Measurements from ENCODE around the gene C10orf90. TPM values are rescaled to one million over a fixed set of nuclear protein-coding genes. Genes with fewer than 3 reads are reported as not detected.

C10orf90 gene
- total RNA-seq, 4 donors from 2014 or later, result 0.33 to 1.2 (median 1.1) TPM; not detected in 1

- TF ChIP-seq, protein P1, sequence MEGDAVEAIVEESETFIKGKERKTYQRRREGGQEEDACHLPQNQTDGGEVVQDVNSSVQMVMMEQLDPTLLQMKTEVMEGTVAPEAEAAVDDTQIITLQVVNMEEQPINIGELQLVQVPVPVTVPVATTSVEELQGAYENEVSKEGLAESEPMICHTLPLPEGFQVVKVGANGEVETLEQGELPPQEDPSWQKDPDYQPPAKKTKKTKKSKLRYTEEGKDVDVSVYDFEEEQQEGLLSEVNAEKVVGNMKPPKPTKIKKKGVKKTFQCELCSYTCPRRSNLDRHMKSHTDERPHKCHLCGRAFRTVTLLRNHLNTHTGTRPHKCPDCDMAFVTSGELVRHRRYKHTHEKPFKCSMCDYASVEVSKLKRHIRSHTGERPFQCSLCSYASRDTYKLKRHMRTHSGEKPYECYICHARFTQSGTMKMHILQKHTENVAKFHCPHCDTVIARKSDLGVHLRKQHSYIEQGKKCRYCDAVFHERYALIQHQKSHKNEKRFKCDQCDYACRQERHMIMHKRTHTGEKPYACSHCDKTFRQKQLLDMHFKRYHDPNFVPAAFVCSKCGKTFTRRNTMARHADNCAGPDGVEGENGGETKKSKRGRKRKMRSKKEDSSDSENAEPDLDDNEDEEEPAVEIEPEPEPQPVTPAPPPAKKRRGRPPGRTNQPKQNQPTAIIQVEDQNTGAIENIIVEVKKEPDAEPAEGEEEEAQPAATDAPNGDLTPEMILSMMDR (IDR thresholded peaks at IDR 0.05; ENCODE audit: low read depth), result no peak
Observed at GRCh38 chr10:126400641-126401040, 269.9 kb downstream of the C10orf90 start.

GRCh38 chr10:126398924-126399323 is 271.6 kb downstream of the C10orf90 start:
- TF ChIP-seq, protein P1 (IDR thresholded peaks at IDR 0.05; ENCODE audit: low read depth), result no peak

- TF ChIP-seq, protein P1 (IDR thresholded peaks at IDR 0.05; ENCODE audit: low read depth), result no peak
Observed at GRCh38 chr10:126398383-126398743, 272.1 kb downstream of the C10orf90 start.

DNA sequence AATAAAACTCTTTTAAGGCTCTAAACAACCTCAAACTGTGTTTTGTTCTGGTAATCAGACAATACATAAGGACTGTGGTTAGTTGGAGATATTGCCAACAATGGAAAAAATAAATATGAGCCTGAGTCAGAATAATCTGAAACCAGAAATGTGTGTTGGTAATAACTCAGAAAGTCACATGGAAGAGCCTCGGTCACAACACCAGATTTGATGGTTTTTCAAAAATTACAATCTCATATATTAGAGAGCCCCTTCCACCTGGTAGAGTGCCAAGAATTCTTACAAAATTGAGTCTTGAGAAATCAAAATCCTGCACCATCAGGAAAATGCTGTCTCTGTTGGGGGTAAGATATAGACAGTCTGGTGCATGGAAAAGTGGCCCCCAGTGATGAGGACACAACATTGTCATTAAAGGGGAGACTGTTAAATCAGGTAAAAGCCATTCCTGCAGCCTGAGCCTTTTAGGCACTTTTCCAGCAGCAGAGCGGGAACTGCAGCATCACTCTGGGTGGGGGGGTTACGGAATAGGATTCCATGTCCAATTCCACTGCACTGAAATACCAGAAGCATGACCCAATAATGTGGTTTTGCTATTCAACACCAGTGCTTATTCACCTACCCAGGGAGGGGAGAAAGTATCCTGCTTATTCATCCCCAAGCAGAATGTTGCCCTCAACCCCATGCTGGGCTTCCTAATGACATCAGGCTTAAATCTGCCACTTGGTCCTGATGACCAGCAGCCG is 272.7 kb downstream of the C10orf90 start:
- TF ChIP-seq, protein P1 (IDR thresholded peaks at IDR 0.05; ENCODE audit: low read depth), result no peak

DNA sequence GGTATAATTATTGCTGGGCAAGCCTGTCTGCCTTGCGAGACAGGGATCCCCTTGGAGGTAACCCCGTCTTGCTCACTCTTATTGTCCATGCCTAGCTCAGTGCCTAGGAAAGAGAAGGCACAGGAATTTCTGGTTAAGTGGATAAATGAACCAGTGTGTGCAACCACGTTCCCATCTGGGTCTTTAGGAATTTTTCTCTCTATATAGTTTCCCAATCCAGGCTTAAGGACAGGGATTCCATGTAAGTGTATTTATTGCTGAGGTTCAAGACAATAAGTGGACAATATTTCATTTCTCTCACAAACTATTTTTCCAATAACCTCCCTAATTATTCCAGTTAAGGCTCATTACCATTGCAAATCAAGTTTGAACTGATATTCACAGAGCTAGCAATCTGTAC is 273.3 kb downstream of the C10orf90 start:
- TF ChIP-seq, protein P1 (IDR thresholded peaks at IDR 0.05; ENCODE audit: low read depth), result no peak

DNA sequence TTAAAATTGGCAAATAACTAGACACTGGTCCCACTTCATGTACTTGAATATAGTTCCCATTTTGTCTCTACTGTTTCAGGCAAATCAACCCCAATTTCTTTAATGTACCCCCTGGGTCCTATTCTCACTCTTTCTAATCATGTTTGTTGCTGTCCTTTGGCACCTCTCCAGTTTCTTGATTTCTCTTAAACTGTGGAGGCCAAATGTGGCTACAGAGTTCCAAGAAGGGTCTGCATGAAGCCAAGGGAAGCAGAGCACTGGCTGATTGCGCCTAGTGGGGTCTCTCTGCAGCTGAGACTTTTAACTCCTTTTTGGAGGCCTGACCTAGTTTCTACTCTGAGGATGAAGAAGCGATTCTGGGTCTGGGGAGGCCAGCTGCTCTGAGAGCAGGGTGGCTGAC is 275.5 kb downstream of the C10orf90 start:
- TF ChIP-seq, protein P1 (IDR thresholded peaks at IDR 0.05; ENCODE audit: low read depth), result no peak

DNA sequence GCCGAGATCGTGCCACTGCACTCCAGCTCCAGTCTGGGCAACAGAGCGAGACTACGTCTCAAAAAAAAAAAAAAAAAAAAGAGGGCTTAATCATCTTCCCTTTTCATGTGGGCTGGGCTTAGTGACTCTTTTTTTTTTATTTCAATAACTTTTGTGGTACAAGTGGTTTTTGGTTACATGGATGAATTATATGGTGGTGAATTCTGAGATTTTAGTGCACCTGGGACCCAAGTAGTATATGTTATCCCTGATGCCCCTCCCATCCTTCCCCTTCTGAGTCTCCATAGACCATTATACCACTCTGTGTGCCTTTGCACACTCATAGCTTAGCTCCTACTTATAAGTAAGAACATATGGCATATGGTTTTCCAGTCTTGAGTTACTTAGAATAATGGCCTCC is 277.4 kb downstream of the C10orf90 start:
- TF ChIP-seq, protein P1 (IDR thresholded peaks at IDR 0.05; ENCODE audit: low read depth), result no peak
